ENCODE measurements around the gene BCAS3. TPM values are rescaled to one million over a fixed set of nuclear protein-coding genes. Genes with fewer than 3 reads are reported as not detected.

Gene BCAS3
- total RNA-seq, 1 donor from 2014 or later, result 38.1 TPM

- Mint-ChIP-seq H3K27ac (ENCODE audit: unreplicated experiment) (no peak overlapping the region), H3K9me3 (ENCODE audit: unreplicated experiment) (no peaks in the 10 kb centered on the region), H3K36me3 (ENCODE audit: low read depth, unreplicated experiment) (peaks cover 3% of the 10 kb centered on the region), H3K4me3 (ENCODE audit: unreplicated experiment) (no peak overlapping the region), H3K27me3 (ENCODE audit: unreplicated experiment) (no peaks in the 10 kb centered on the region), H3K4me1 (ENCODE audit: unreplicated experiment) (peaks cover 43% of the 10 kb centered on the region)
- no peak for TF ChIP-seq CTCF (IDR thresholded peaks at IDR 0.05; ENCODE audit: unreplicated experiment)
- no peak for DNase-seq (ENCODE audit: low spot score)
These were observed 458.1 kb downstream of the BCAS3 start for GRCh38 chr17:61135782-61136181.

GRCh38 chr17:61136296-61136695, 458.6 kb downstream of the BCAS3 start:
- TF ChIP-seq CTCF (IDR thresholded peaks at IDR 0.05; ENCODE audit: unreplicated experiment), result no peak
- Mint-ChIP-seq H3K4me3 (ENCODE audit: unreplicated experiment) (no peak overlapping the region), H3K27ac (ENCODE audit: unreplicated experiment) (no peak overlapping the region), H3K27me3 (ENCODE audit: unreplicated experiment) (no peaks in the 10 kb centered on the region), H3K4me1 (ENCODE audit: unreplicated experiment) (peaks cover 43% of the 10 kb centered on the region), H3K36me3 (ENCODE audit: low read depth, unreplicated experiment) (peaks cover 3% of the 10 kb centered on the region), H3K9me3 (ENCODE audit: unreplicated experiment) (no peaks in the 10 kb centered on the region)
- DNase-seq (ENCODE audit: low spot score), result no peak

- Mint-ChIP-seq H3K36me3 (ENCODE audit: low read depth, unreplicated experiment) (peaks cover 3% of the 10 kb centered on the region), H3K27me3 (ENCODE audit: unreplicated experiment) (no peaks in the 10 kb centered on the region), H3K9me3 (ENCODE audit: unreplicated experiment) (no peaks in the 10 kb centered on the region), H3K27ac (ENCODE audit: unreplicated experiment) (peak overlapping the region; percentile 39), H3K4me3 (ENCODE audit: unreplicated experiment) (no peak overlapping the region), H3K4me1 (ENCODE audit: unreplicated experiment) (peaks cover 18% of the 10 kb centered on the region)
- DNase-seq (ENCODE audit: low spot score), result no peak
- no peak for TF ChIP-seq CTCF (IDR thresholded peaks at IDR 0.05; ENCODE audit: unreplicated experiment)
These were observed 461.6 kb downstream of the BCAS3 start for GRCh38 chr17:61139219-61139618.

GRCh38 chr17:61140081-61140786, 462.6 kb downstream of the BCAS3 start:
- Mint-ChIP-seq H3K36me3 (ENCODE audit: low read depth, unreplicated experiment) (peaks cover 3% of the 10 kb centered on the region), H3K9me3 (ENCODE audit: unreplicated experiment) (no peaks in the 10 kb centered on the region), H3K4me1 (ENCODE audit: unreplicated experiment) (peaks cover 23% of the 10 kb centered on the region), H3K27me3 (ENCODE audit: unreplicated experiment) (no peaks in the 10 kb centered on the region), H3K4me3 (ENCODE audit: unreplicated experiment) (no peak overlapping the region), H3K27ac (ENCODE audit: unreplicated experiment) (no peak overlapping the region)
- DNase-seq (ENCODE audit: low spot score), result no peak
- TF ChIP-seq CTCF (IDR thresholded peaks at IDR 0.05; ENCODE audit: unreplicated experiment), result no peak

GRCh38 chr17:61143026-61143425, 465.4 kb downstream of the BCAS3 start:
- no peaks in the 10 kb centered on the region for H3K9me3 Mint-ChIP-seq (ENCODE audit: unreplicated experiment)
- no peak overlapping the region for H3K27ac Mint-ChIP-seq (ENCODE audit: unreplicated experiment)
- no peaks in the 10 kb centered on the region for H3K36me3 Mint-ChIP-seq (ENCODE audit: low read depth, unreplicated experiment)
- no peak for TF ChIP-seq CTCF (IDR thresholded peaks at IDR 0.05; ENCODE audit: unreplicated experiment)
- no peaks in the 10 kb centered on the region for H3K27me3 Mint-ChIP-seq (ENCODE audit: unreplicated experiment)
- DNase-seq (ENCODE audit: low spot score), result no peak
- peaks cover 27% of the 10 kb centered on the region for H3K4me1 Mint-ChIP-seq (ENCODE audit: unreplicated experiment)
- H3K4me3 Mint-ChIP-seq (ENCODE audit: unreplicated experiment), result no peak overlapping the region
